ENCODE results near the gene KIF5C. TPM values are rescaled to one million over a fixed set of nuclear protein-coding genes. Genes with fewer than 3 reads are reported as not detected.

The KIF5C gene
- total and polyA plus RNA-seq, 4 donors, result 0.06 to 0.25 (median 0.14) TPM

DNA sequence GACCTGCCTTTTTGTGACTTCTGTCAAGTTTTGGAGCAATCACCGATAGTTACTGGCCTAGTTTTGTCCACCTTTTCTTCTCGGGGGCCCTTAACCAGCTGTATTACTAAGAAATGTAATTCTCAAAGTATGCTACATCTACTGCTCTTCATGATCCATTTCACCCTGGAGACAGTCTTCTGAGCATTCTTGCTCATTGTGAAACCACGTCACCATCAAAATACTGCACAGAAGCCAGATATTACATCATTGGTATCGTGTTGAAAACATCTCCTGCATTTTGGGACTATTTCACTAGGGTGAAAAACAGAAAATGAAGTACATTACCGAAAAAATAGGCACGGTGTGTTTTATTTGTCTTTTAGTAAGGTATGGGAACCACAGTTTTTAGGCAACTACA, 175.2 kb downstream of the KIF5C start:
- H3K27ac ChIP-seq (ENCODE audit: low read depth in 1 of 2, low read length in 2 of 2), result no peak overlapping the region
- peaks cover 0 to 5% (median 0%) of the 10 kb centered on the region in 4 donors for H3K9me3 ChIP-seq (ENCODE audit: control insufficient read depth in 4 of 4, low read length in 3 of 4)
- H3K4me1 ChIP-seq (ENCODE audit: control insufficient read depth in 4 of 4, insufficient read depth in 4 of 4, low read length in 3 of 4), result no peaks in the 10 kb centered on the region
- WGBS, result 77% methylated on average over 6 of the region's 6 CpGs
- DNase-seq (ENCODE audit: low spot score), result no peak
- H3K36me3 ChIP-seq (ENCODE audit: control insufficient read depth in 4 of 4, insufficient read depth in 3 of 4, low read depth in 1 of 4, low read length in 3 of 4), result no peaks in the 10 kb centered on the region
- H3K27me3 ChIP-seq (ENCODE audit: control insufficient read depth in 4 of 4, insufficient read depth in 4 of 4, low read length in 3 of 4), result no peaks in the 10 kb centered on the region
- no peak overlapping the region for H3K9ac ChIP-seq (ENCODE audit: low read depth in 1 of 2, low read length in 2 of 2)
- TF ChIP-seq SP1 (IDR thresholded peaks at IDR 0.05), result no peak
- TF ChIP-seq, protein P1, sequence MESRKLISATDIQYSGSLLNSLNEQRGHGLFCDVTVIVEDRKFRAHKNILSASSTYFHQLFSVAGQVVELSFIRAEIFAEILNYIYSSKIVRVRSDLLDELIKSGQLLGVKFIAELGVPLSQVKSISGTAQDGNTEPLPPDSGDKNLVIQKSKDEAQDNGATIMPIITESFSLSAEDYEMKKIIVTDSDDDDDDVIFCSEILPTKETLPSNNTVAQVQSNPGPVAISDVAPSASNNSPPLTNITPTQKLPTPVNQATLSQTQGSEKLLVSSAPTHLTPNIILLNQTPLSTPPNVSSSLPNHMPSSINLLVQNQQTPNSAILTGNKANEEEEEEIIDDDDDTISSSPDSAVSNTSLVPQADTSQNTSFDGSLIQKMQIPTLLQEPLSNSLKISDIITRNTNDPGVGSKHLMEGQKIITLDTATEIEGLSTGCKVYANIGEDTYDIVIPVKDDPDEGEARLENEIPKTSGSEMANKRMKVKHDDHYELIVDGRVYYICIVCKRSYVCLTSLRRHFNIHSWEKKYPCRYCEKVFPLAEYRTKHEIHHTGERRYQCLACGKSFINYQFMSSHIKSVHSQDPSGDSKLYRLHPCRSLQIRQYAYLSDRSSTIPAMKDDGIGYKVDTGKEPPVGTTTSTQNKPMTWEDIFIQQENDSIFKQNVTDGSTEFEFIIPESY (IDR thresholded peaks at IDR 0.05), result no peak
- TF ChIP-seq YY1 (IDR thresholded peaks at IDR 0.05), result no peak
- TF ChIP-seq, protein P2, sequence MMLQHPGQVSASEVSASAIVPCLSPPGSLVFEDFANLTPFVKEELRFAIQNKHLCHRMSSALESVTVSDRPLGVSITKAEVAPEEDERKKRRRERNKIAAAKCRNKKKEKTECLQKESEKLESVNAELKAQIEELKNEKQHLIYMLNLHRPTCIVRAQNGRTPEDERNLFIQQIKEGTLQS (IDR thresholded peaks at IDR 0.05), result no peak
- TF ChIP-seq HNF4G (IDR thresholded peaks at IDR 0.05), result no peak
- TF ChIP-seq GABPA (IDR thresholded peaks at IDR 0.05 in 1 of 2, conservative IDR thresholded peaks at IDR 0.05 in 1 of 2), result no peak
- no peak for TF ChIP-seq HNF4A (conservative IDR thresholded peaks at IDR 0.05)
- TF ChIP-seq EGR1 (IDR thresholded peaks at IDR 0.05; ENCODE audit: low read depth in 2 of 2), result no peak
- TF ChIP-seq, protein P3, sequence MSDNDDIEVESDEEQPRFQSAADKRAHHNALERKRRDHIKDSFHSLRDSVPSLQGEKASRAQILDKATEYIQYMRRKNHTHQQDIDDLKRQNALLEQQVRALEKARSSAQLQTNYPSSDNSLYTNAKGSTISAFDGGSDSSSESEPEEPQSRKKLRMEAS (IDR thresholded peaks at IDR 0.05), result no peak
- TF ChIP-seq, protein P4, sequence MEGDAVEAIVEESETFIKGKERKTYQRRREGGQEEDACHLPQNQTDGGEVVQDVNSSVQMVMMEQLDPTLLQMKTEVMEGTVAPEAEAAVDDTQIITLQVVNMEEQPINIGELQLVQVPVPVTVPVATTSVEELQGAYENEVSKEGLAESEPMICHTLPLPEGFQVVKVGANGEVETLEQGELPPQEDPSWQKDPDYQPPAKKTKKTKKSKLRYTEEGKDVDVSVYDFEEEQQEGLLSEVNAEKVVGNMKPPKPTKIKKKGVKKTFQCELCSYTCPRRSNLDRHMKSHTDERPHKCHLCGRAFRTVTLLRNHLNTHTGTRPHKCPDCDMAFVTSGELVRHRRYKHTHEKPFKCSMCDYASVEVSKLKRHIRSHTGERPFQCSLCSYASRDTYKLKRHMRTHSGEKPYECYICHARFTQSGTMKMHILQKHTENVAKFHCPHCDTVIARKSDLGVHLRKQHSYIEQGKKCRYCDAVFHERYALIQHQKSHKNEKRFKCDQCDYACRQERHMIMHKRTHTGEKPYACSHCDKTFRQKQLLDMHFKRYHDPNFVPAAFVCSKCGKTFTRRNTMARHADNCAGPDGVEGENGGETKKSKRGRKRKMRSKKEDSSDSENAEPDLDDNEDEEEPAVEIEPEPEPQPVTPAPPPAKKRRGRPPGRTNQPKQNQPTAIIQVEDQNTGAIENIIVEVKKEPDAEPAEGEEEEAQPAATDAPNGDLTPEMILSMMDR (IDR thresholded peaks at IDR 0.05; ENCODE audit: low read depth, low read length, missing input control), result no peak
- TF ChIP-seq NR2F2 (IDR thresholded peaks at IDR 0.05), result no peak
- TF ChIP-seq FOXA1 (IDR thresholded peaks at IDR 0.05), result no peak
- no peak for TF ChIP-seq RXRA (IDR thresholded peaks at IDR 0.05)
- TF ChIP-seq, protein P5, sequence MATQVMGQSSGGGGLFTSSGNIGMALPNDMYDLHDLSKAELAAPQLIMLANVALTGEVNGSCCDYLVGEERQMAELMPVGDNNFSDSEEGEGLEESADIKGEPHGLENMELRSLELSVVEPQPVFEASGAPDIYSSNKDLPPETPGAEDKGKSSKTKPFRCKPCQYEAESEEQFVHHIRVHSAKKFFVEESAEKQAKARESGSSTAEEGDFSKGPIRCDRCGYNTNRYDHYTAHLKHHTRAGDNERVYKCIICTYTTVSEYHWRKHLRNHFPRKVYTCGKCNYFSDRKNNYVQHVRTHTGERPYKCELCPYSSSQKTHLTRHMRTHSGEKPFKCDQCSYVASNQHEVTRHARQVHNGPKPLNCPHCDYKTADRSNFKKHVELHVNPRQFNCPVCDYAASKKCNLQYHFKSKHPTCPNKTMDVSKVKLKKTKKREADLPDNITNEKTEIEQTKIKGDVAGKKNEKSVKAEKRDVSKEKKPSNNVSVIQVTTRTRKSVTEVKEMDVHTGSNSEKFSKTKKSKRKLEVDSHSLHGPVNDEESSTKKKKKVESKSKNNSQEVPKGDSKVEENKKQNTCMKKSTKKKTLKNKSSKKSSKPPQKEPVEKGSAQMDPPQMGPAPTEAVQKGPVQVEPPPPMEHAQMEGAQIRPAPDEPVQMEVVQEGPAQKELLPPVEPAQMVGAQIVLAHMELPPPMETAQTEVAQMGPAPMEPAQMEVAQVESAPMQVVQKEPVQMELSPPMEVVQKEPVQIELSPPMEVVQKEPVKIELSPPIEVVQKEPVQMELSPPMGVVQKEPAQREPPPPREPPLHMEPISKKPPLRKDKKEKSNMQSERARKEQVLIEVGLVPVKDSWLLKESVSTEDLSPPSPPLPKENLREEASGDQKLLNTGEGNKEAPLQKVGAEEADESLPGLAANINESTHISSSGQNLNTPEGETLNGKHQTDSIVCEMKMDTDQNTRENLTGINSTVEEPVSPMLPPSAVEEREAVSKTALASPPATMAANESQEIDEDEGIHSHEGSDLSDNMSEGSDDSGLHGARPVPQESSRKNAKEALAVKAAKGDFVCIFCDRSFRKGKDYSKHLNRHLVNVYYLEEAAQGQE (IDR thresholded peaks at IDR 0.05), result no peak
- TF ChIP-seq RAD21 (IDR thresholded peaks at IDR 0.05), result no peak
- no peak for TF ChIP-seq FOXA2 (IDR thresholded peaks at IDR 0.05)
- TF ChIP-seq JUND (IDR thresholded peaks at IDR 0.05), result no peak
- TF ChIP-seq TAF1 (conservative IDR thresholded peaks at IDR 0.05), result no peak
- H3K4me3 ChIP-seq (ENCODE audit: low read depth in 1 of 3, low read length in 3 of 3), result no peak overlapping the region
